HepG2 (cell line): ENCODE measurements around the gene TNFRSF18. TPM values are rescaled to one million over a fixed set of nuclear protein-coding genes. Genes with fewer than 3 reads are reported as not detected.
A peak's percentile ranks its signal among the peaks of the same experiment; 100 is the strongest.

Experiments
- ADNP ChIP-seq: sonication (generic); formaldehyde crosslinking; IDR thresholded peaks from 2 replicates; pipeline ENCODE4 v1.4.0; 2020; ENCODE audit warnings: missing genetic modification reagents
- DNMT1 ChIP-seq: sonication (generic); formaldehyde crosslinking; IDR thresholded peaks from 2 replicates; pipeline ENCODE4 v1.5.1; 2020; ENCODE audit warnings: mild to moderate bottlenecking, missing genetic modification reagents
- FOXO4 ChIP-seq: sonication (generic); formaldehyde crosslinking; conservative IDR thresholded peaks from 2 replicates; pipeline ENCODE4 v1.8.1; 2023; ENCODE audit warnings: missing genetic modification reagents
- GPN1 ChIP-seq: sonication (generic); formaldehyde crosslinking; IDR thresholded peaks from 2 replicates; pipeline ENCODE4 v1.5.1; 2020; ENCODE audit warnings: missing genetic modification reagents, borderline replicate concordance
- HMGXB3 ChIP-seq: sonication (generic); formaldehyde crosslinking; IDR thresholded peaks from 2 replicates; pipeline ENCODE4 v1.4.0; 2020; ENCODE audit warnings: missing genetic modification reagents, borderline replicate concordance
- KLF12 ChIP-seq: sonication (generic); formaldehyde crosslinking; IDR thresholded peaks from 2 replicates; pipeline ENCODE4 v1.4.0; 2020; ENCODE audit warnings: missing genetic modification reagents, borderline replicate concordance
- RXRB ChIP-seq: IDR thresholded peaks from 2 replicates; pipeline ENCODE4 v1.6.1; 2016; ENCODE audit warnings: borderline replicate concordance, missing genetic modification reagents, missing compliant biosample characterization
- SETDB1 ChIP-seq: sonication (generic); formaldehyde crosslinking; IDR thresholded peaks from 2 replicates; pipeline ENCODE4 v1.5.1; 2020; ENCODE audit warnings: missing genetic modification reagents, mild to moderate bottlenecking, borderline replicate concordance
- SOX13 ChIP-seq, 3 experiments: fragments of 450-650 bp in 1 of 3; sonication (generic) in 1 of 3; formaldehyde crosslinking in 1 of 3; IDR thresholded peaks in 2 of 3; conservative IDR thresholded peaks in 1 of 3; 2 replicates each; pipeline versions ENCODE4 v1.5.0 to v1.6.1; 2016 to 2020; ENCODE audit warnings: antibody characterized with exemption in 1 of 3, mild to moderate bottlenecking in 1 of 3, missing compliant biosample characterization in 1 of 3, missing genetic modification reagents in 1 of 3, moderate library complexity in 1 of 3
- U2AF2 ChIP-seq: fragments of 200-400 bp; formaldehyde crosslinking; IDR thresholded peaks from 2 replicates; pipeline ENCODE4 v1.6.1; 2017; ENCODE audit warnings: low read depth, mild to moderate bottlenecking, low read length
- ZBTB44 ChIP-seq: sonication (generic); formaldehyde crosslinking; IDR thresholded peaks from 2 replicates; pipeline ENCODE4 v1.4.0; 2020; ENCODE audit warnings: missing genetic modification reagents
- ZNF10 ChIP-seq: sonication (generic); formaldehyde crosslinking; IDR thresholded peaks from 2 replicates; pipeline ENCODE4 v1.4.0; 2020; ENCODE audit warnings: mild to moderate bottlenecking, low read depth, missing genetic modification reagents, borderline replicate concordance
- ZNF276 ChIP-seq: sonication (generic); formaldehyde crosslinking; IDR thresholded peaks from 2 replicates; pipeline ENCODE4 v1.4.0; 2020; ENCODE audit warnings: mild to moderate bottlenecking, low read depth, missing genetic modification reagents
- ZNF546 ChIP-seq: sonication (generic); formaldehyde crosslinking; conservative IDR thresholded peaks from 2 replicates; pipeline ENCODE4 v1.8.1; 2023; ENCODE audit warnings: mild to moderate bottlenecking, missing genetic modification reagents
- ZNF563 ChIP-seq: sonication (generic); formaldehyde crosslinking; IDR thresholded peaks from 2 replicates; pipeline ENCODE4 v1.8.0; 2022; ENCODE audit warnings: mild to moderate bottlenecking, moderate library complexity, missing genetic modification reagents
- polyA plus RNA-seq, 8 experiments: library from polyadenylated mRNA; depleted of rRNA in 3 of 8; stranded (reverse) in 7 of 8; unstranded in 1 of 8; fragments of >200 nt; fragmentation: Illumina TruSeq in 4 of 8; extraction: Trizol in 4 of 8; gene quantifications; 2 replicates each; pipeline versions ENCODE4 v1.2.1 to v1.2.3, GENCODE V29; 2011 to 2016; ENCODE audit warnings: low read depth in 4 of 8, missing spikeins in 1 of 8, mixed read lengths in 1 of 8; ENCODE audit not compliant: insufficient read depth in 1 of 8
- total RNA-seq, 5 experiments: library from RNA; depleted of rRNA; stranded (reverse); fragments of >200 nt; fragmentation: Illumina TruSeq; extraction: Trizol; gene quantifications; 2 replicates each; pipeline ENCODE4 v1.2.3, GENCODE V29; 2016; ENCODE audit warnings: low read depth in 1 of 5

TNFRSF18 gene
- total and polyA plus RNA-seq, 2 of the 13 experiments (the other 11 are each of a cell fraction or from before 2014, with no cell fraction given): not detected

GRCh38 chr1:1168451-1169411 is 37.7 kb downstream of the TNFRSF18 start (continued):
- TF ChIP-seq HMGXB3 (CRISPR knock-in tag) (no peak), ZNF276 (no peak), SETDB1 (CRISPR knock-in tag) (no peak), RXRB (no peak), GPN1 (CRISPR knock-in tag) (no peak), U2AF2 (no peak), KLF12 (CRISPR knock-in tag) (0 out of 2 replicates have a peak, but pooled peaks have one; percentile 16), ZBTB44 (CRISPR knock-in tag) (no peak), DNMT1 (CRISPR knock-in tag) (0 out of 2 replicates have a peak, but pooled peaks have one; percentile 59), ZNF563 (peak; percentile 69; the same call in 1 of the 2 replicates), ZNF10 (CRISPR knock-in tag) (no peak), ADNP (CRISPR knock-in tag) (no peak), SOX13 (IDR thresholded peaks at IDR 0.05) (0 out of 2 replicates have a peak, but pooled peaks have one; percentile 32), SOX13 (CRISPR knock-in tag; conservative IDR thresholded peaks at IDR 0.05 in 1 of 2, IDR thresholded peaks at IDR 0.05 in 1 of 2) (no peak), FOXO4 (CRISPR knock-in tag) (no peak), ZNF546 (CRISPR knock-in tag) (no peak)
